HepG2 (cell line): ENCODE results near the gene HNRNPUL1. TPM values are rescaled to one million over a fixed set of nuclear protein-coding genes. Genes with fewer than 3 reads are reported as not detected.
A peak's percentile ranks its signal among the peaks of the same experiment; 100 is the strongest.

Experiments
- ARNT2 ChIP-seq: sonication (generic); formaldehyde crosslinking; IDR thresholded peaks from 2 replicates; pipeline ENCODE4 v1.8.0; 2022; ENCODE audit warnings: mild to moderate bottlenecking, low read depth, missing genetic modification reagents, moderate library complexity
- DNMT3B ChIP-seq: conservative IDR thresholded peaks from 2 replicates; pipeline ENCODE4 v1.6.1; 2016; ENCODE audit warnings: missing biosample characterization, control low read depth
- ELF4 ChIP-seq: sonication (generic); formaldehyde crosslinking; IDR thresholded peaks from 2 replicates; pipeline ENCODE4 v1.5.0; 2020; ENCODE audit warnings: missing genetic modification reagents, mild to moderate bottlenecking, moderate library complexity, borderline replicate concordance
- FOXA3 ChIP-seq: IDR thresholded peaks from 2 replicates; pipeline ENCODE4 v1.6.1; 2016; ENCODE audit warnings: missing genetic modification reagents, missing compliant biosample characterization
- HDAC2 ChIP-seq: sonication (generic); formaldehyde crosslinking; IDR thresholded peaks from 2 replicates; pipeline ENCODE4 v1.4.0; 2020; ENCODE audit warnings: missing genetic modification reagents
- ISL2 ChIP-seq: sonication (generic); formaldehyde crosslinking; IDR thresholded peaks from 2 replicates; pipeline ENCODE4 v1.5.0; 2020; ENCODE audit warnings: missing genetic modification reagents
- KLF11 ChIP-seq: IDR thresholded peaks from 2 replicates; pipeline ENCODE4 v1.6.1; 2016; ENCODE audit warnings: missing compliant biosample characterization
- KLF12 ChIP-seq: sonication (generic); formaldehyde crosslinking; IDR thresholded peaks from 2 replicates; pipeline ENCODE4 v1.4.0; 2020; ENCODE audit warnings: missing genetic modification reagents, borderline replicate concordance
- MLX ChIP-seq: IDR thresholded peaks from 2 replicates; pipeline ENCODE4 v1.6.1; 2016
- MYC ChIP-seq: sonication (generic); formaldehyde crosslinking; IDR thresholded peaks from 2 replicates; pipeline ENCODE4 v1.9.0; 2021; ENCODE audit warnings: missing genetic modification reagents, borderline replicate concordance
- NKX3-1 ChIP-seq: sonication (generic); formaldehyde crosslinking; IDR thresholded peaks from 2 replicates; pipeline ENCODE4 v1.5.0; 2020; ENCODE audit warnings: missing genetic modification reagents
- PATZ1 ChIP-seq: sonication (generic); formaldehyde crosslinking; IDR thresholded peaks from 2 replicates; pipeline ENCODE4 v1.4.0; 2020; ENCODE audit warnings: missing genetic modification reagents
- RBFOX2 ChIP-seq: fragments of 200-400 bp; formaldehyde crosslinking; IDR thresholded peaks from 2 replicates; pipeline ENCODE4 v1.6.1; 2017; ENCODE audit warnings: low read depth, mild to moderate bottlenecking, low read length
- SNAPC2 ChIP-seq: sonication (generic); formaldehyde crosslinking; IDR thresholded peaks from 2 replicates; pipeline ENCODE4 v1.8.1; 2022; ENCODE audit warnings: mild to moderate bottlenecking, missing genetic modification reagents
- ZMYM2 ChIP-seq: sonication (generic); formaldehyde crosslinking; IDR thresholded peaks from 2 replicates; pipeline ENCODE4 v1.8.0; 2022; ENCODE audit warnings: mild to moderate bottlenecking, missing genetic modification reagents
- ZNF224 ChIP-seq: sonication (generic); formaldehyde crosslinking; IDR thresholded peaks from 2 replicates; pipeline ENCODE4 v1.5.0; 2020; ENCODE audit warnings: mild to moderate bottlenecking, missing genetic modification reagents
- ZNF276 ChIP-seq: sonication (generic); formaldehyde crosslinking; IDR thresholded peaks from 2 replicates; pipeline ENCODE4 v1.4.0; 2020; ENCODE audit warnings: mild to moderate bottlenecking, low read depth, missing genetic modification reagents
- ZNF768 ChIP-seq: sonication (generic); formaldehyde crosslinking; IDR thresholded peaks from 2 replicates; pipeline ENCODE4 v1.4.0; 2020; ENCODE audit warnings: missing genetic modification reagents
- ZNF83 ChIP-seq: sonication (generic); formaldehyde crosslinking; IDR thresholded peaks from 2 replicates; pipeline ENCODE4 v1.4.0; 2020; ENCODE audit warnings: missing genetic modification reagents, mild to moderate bottlenecking, borderline replicate concordance
- ZSCAN25 ChIP-seq: sonication (generic); formaldehyde crosslinking; IDR thresholded peaks from 2 replicates; pipeline ENCODE4 v1.8.0; 2022; ENCODE audit warnings: mild to moderate bottlenecking, missing genetic modification reagents
- polyA plus RNA-seq, 8 experiments: library from polyadenylated mRNA; depleted of rRNA in 3 of 8; stranded (reverse) in 7 of 8; unstranded in 1 of 8; fragments of >200 nt; fragmentation: Illumina TruSeq in 4 of 8; extraction: Trizol in 4 of 8; gene quantifications; 2 replicates each; pipeline versions ENCODE4 v1.2.1 to v1.2.3, GENCODE V29; 2011 to 2016; ENCODE audit warnings: low read depth in 4 of 8, missing spikeins in 1 of 8, mixed read lengths in 1 of 8; ENCODE audit not compliant: insufficient read depth in 1 of 8
- total RNA-seq, 5 experiments: library from RNA; depleted of rRNA; stranded (reverse); fragments of >200 nt; fragmentation: Illumina TruSeq; extraction: Trizol; gene quantifications; 2 replicates each; pipeline ENCODE4 v1.2.3, GENCODE V29; 2016; ENCODE audit warnings: low read depth in 1 of 5
- TF ChIP-seq, protein P1 (sequence below): sonication (generic); formaldehyde crosslinking; IDR thresholded peaks from 2 replicates; pipeline ENCODE4 v1.4.0; 2020; ENCODE audit warnings: mild to moderate bottlenecking, missing genetic modification reagents
- TF ChIP-seq, protein P2 (sequence below), 2 experiments: fragments of 450-650 bp in 1 of 2; sonication (generic) in 1 of 2; formaldehyde crosslinking; IDR thresholded peaks; 2 replicates each; pipeline versions ENCODE4 v1.5.0 to v1.8.0; 2020 to 2022; ENCODE audit warnings: mild to moderate bottlenecking in 1 of 2, missing genetic modification reagents in 1 of 2

Gene HNRNPUL1
- total and polyA plus RNA-seq, 2 of the 13 experiments (the other 11 are each of a cell fraction or from before 2014, with no cell fraction given): 30.9 to 81.7 TPM

DNA sequence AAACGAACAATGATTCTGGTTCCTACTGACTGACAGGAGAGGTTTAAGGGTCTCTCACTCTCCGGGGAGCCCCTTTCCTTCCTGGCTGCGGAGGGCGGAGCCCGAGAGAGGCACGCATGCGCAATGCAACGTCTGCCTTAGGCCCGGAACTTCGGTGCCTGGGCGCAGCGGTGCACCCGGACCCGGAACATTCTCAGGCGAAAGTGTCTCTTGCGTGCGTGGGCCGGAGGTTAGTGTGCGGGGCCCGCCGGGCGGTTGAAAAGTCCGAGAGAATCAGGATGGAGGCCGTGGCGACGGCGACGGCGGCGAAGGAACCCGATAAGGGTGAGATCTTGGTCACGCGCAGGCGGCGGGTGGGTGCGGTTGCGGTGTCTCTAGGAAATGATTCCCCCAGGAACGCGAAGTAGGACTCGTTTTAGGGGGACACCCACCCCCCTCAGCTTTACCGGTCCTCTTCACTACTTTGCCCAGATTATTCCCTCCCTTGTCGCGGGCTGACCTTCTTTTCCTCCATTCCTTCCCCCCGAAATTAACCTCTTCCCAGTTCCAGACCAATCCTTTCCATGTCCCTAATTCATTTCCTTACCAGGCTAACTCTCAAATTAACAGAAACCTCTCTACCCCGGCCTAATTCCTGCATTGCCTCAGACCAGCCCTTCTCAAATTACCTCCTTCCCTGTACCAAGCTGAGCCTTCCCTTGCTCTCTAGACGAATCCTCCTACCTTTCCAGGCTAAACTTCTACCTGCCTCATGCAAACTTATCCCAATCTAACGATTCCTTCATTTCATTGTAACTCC, 46.1 kb downstream of the HNRNPUL1 start, which contains the start of gene CCDC97 (continued):
- TF ChIP-seq PATZ1 (CRISPR knock-in tag): peak; percentile 59
- peak; percentile 84 for TF ChIP-seq ARNT2 (CRISPR knock-in tag)
- no peak for TF ChIP-seq ZNF83 (CRISPR knock-in tag)
- TF ChIP-seq HDAC2 (CRISPR knock-in tag): peak; percentile 61; the same call in 1 of the 2 replicates
- TF ChIP-seq DNMT3B (CRISPR knock-in tag): 0 out of 2 replicates have a peak, but pooled peaks have one; percentile 59
- peak; percentile 92 for TF ChIP-seq RBFOX2
- TF ChIP-seq NKX3-1: peak; percentile 59
- TF ChIP-seq ZNF224: no peak
- peak; percentile 33; the same call in 1 of the 2 replicates for TF ChIP-seq KLF11 (CRISPR knock-in tag)
- TF ChIP-seq, protein P1, sequence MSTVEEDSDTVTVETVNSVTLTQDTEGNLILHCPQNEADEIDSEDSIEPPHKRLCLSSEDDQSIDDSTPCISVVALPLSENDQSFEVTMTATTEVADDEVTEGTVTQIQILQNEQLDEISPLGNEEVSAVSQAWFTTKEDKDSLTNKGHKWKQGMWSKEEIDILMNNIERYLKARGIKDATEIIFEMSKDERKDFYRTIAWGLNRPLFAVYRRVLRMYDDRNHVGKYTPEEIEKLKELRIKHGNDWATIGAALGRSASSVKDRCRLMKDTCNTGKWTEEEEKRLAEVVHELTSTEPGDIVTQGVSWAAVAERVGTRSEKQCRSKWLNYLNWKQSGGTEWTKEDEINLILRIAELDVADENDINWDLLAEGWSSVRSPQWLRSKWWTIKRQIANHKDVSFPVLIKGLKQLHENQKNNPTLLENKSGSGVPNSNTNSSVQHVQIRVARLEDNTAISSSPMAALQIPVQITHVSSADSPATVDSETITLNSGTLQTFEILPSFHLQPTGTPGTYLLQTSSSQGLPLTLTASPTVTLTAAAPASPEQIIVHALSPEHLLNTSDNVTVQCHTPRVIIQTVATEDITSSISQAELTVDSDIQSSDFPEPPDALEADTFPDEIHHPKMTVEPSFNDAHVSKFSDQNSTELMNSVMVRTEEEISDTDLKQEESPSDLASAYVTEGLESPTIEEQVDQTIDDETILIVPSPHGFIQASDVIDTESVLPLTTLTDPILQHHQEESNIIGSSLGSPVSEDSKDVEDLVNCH (CRISPR knock-in tag): no peak
- TF ChIP-seq, protein P2, sequence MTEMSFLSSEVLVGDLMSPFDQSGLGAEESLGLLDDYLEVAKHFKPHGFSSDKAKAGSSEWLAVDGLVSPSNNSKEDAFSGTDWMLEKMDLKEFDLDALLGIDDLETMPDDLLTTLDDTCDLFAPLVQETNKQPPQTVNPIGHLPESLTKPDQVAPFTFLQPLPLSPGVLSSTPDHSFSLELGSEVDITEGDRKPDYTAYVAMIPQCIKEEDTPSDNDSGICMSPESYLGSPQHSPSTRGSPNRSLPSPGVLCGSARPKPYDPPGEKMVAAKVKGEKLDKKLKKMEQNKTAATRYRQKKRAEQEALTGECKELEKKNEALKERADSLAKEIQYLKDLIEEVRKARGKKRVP (CRISPR knock-in tag; IDR thresholded peaks at IDR 0.05): peak in 1 of 2 experiments; percentile 72; a peak in 1 of 4 replicates
- TF ChIP-seq SNAPC2: 0 out of 2 replicates have a peak, but pooled peaks have one; percentile 62
- peak; percentile 95 for TF ChIP-seq ELF4 (CRISPR knock-in tag)
- peak; percentile 40; the same call in 1 of the 2 replicates for TF ChIP-seq FOXA3 (CRISPR knock-in tag)
- peak; percentile 69; the same call in 1 of the 2 replicates for TF ChIP-seq ZNF276 (CRISPR knock-in tag)
- TF ChIP-seq KLF12 (CRISPR knock-in tag): peak; percentile 99; the same call in 1 of the 2 replicates
- peak; percentile 64; the same call in 1 of the 2 replicates for TF ChIP-seq ZSCAN25
- TF ChIP-seq ZMYM2 (CRISPR knock-in tag): no peak
- peak; percentile 87 for TF ChIP-seq MYC (CRISPR knock-in tag)
- peak; percentile 81; the same call in 1 of the 2 replicates for TF ChIP-seq ZNF768 (CRISPR knock-in tag)
- TF ChIP-seq ISL2: 0 out of 2 replicates have a peak, but pooled peaks have one; percentile 64
- peak; percentile 41 for TF ChIP-seq MLX (CRISPR knock-in tag)
